K562 (cell line): ENCODE data around the gene SLC14A1. TPM values are rescaled to one million over a fixed set of nuclear protein-coding genes. Genes with fewer than 3 reads are reported as not detected.

Experiments
- ATAC-seq: fragments of 200-7000 bp; cut with Tn5 transposase; 3 replicates; pipeline ENCODE4 v1.9.1; 2020; ENCODE audit warnings: moderate library complexity
- BruUV-seq: library from RNA; stranded (reverse); fragments of 400-500 nt; replicated peaks from 2 replicates; lab custom pipeline; 2021; lab: Mats Ljungman, UMichigan
- CTCF ChIA-PET: fragments of 300-600 bp; formaldehyde crosslinking; extraction: SDS; loops from one replicate; lab custom pipeline; 2021; ENCODE audit warnings: low intra/inter-chr PET ratio; lab: Yijun Ruan, JAX
- POLR2A ChIA-PET: fragments of 300-600, 350-650 bp; sonication (Branson Sonifier 250); formaldehyde crosslinking; extraction: SDS; loops from one replicate; lab custom pipeline; 2021; ENCODE audit warnings: antibody characterized with exemption, inconsistent platforms; lab: Yijun Ruan, JAX
- DNase-seq, 4 experiments: peaks; one replicate each; pipeline versions ENCODE4 v3.0.0 to v3.0.0-alpha.2; 2011 to 2018; ENCODE audit warnings: low spot score in 3 of 4, mixed read lengths in 3 of 4; ENCODE audit errors: extremely low read depth in 1 of 4
- FAIRE-seq: peaks from 2 replicates; lab custom pipeline; 2011; peaks lifted over from hg19 to GRCh38; lab: Jason Lieb, UNC
- H2AFZ ChIP-seq: 2 replicates; pipeline ENCODE4 v1.6.0; 2011; ENCODE audit warnings: low read depth, low read length, control low read depth, inconsistent platforms
- H3K27ac ChIP-seq: fragments of 200-600 bp; 3 replicates; pipeline ENCODE4 v1.8.0; 2011; ENCODE audit warnings: low read depth, mild to moderate bottlenecking, control low read depth, inconsistent platforms, low read length, moderate library complexity, mixed read lengths; ENCODE audit errors: extremely low read depth
- H3K27me3 ChIP-seq, 2 experiments: fragments of 300-600 bp in 1 of 2; 2 replicates in 1 of 2; 3 replicates in 1 of 2; pipeline versions ENCODE4 v1.6.0 to v1.8.0; 2011; ENCODE audit warnings: inconsistent platforms in 2 of 2, low read length in 2 of 2, mild to moderate bottlenecking in 1 of 2, mixed read lengths in 1 of 2, moderate library complexity in 1 of 2; ENCODE audit not compliant: control insufficient read depth in 2 of 2, insufficient read depth in 2 of 2
- H3K36me3 ChIP-seq: fragments of 300-600 bp; 3 replicates; pipeline ENCODE4 v1.8.0; 2011; ENCODE audit warnings: mild to moderate bottlenecking, low read length, inconsistent platforms; ENCODE audit not compliant: control insufficient read depth, insufficient read depth
- H3K4me1 ChIP-seq, 2 experiments: fragments of 200-600 bp in 1 of 2; replicated peaks in 1 of 2; 2 replicates in 1 of 2; 3 replicates in 1 of 2; pipeline versions ENCODE4 v1.5.1 to v1.8.0; 2011; ENCODE audit warnings: inconsistent platforms in 2 of 2, low read length in 2 of 2, mild to moderate bottlenecking in 1 of 2, mixed read lengths in 1 of 2, moderate library complexity in 1 of 2; ENCODE audit not compliant: control insufficient read depth in 2 of 2, insufficient read depth in 2 of 2
- H3K4me2 ChIP-seq: 2 replicates; pipeline ENCODE4 v1.6.1; 2011; ENCODE audit warnings: low read length, control low read depth, inconsistent platforms, mixed read lengths; ENCODE audit not compliant: insufficient read depth
- H3K4me3 ChIP-seq: fragments of 200-600 bp; sonication (generic), shearing (Covaris generic); 2 replicates; pipeline ENCODE4 v1.5.1; 2016; ENCODE audit warnings: control low read depth, inconsistent platforms
- H3K79me2 ChIP-seq: fragments of 200-600 bp; 3 replicates; pipeline ENCODE4 v1.8.0; 2011; ENCODE audit warnings: low read length, inconsistent platforms; ENCODE audit not compliant: control insufficient read depth, insufficient read depth
- H3K9ac ChIP-seq, 2 experiments: 2 replicates each; pipeline versions ENCODE4 v1.6.0 to v1.6.1; 2011; ENCODE audit warnings: low read depth in 2 of 2, low read length in 2 of 2, control low read depth in 1 of 2, inconsistent platforms in 1 of 2, mild to moderate bottlenecking in 1 of 2, mixed read lengths in 1 of 2; ENCODE audit not compliant: insufficient read depth in 1 of 2
- H3K9me1 ChIP-seq: one replicate; pipeline ENCODE4 v1.6.0; 2011; ENCODE audit warnings: inconsistent platforms, mild to moderate bottlenecking, low read length, moderate library complexity; ENCODE audit not compliant: control insufficient read depth, insufficient read depth
- H3K9me3 ChIP-seq: replicated peaks from 2 replicates; pipeline ENCODE4 v1.5.1; 2011; ENCODE audit warnings: low read depth, low read length, inconsistent platforms; ENCODE audit not compliant: control insufficient read depth, insufficient read depth
- H4K20me1 ChIP-seq: replicated peaks from 2 replicates; pipeline ENCODE4 v1.6.1; 2011; ENCODE audit warnings: low read length, inconsistent platforms, mixed read lengths; ENCODE audit not compliant: control insufficient read depth, insufficient read depth
- CC2D1A ChIP-seq: fragments of 450-650 bp; IDR thresholded peaks from 2 replicates; pipeline ENCODE4 v1.6.1; 2017; ENCODE audit warnings: mild to moderate bottlenecking
- FOXM1 ChIP-seq, 2 experiments: fragments of 450-650 bp in 1 of 2; sonication (generic) in 1 of 2; formaldehyde crosslinking in 1 of 2; IDR thresholded peaks; 2 replicates each; pipeline versions ENCODE4 v1.6.1 to v1.9.0; 2017 to 2022; ENCODE audit warnings: low read depth in 2 of 2, mild to moderate bottlenecking in 2 of 2, missing genetic modification reagents in 1 of 2, moderate library complexity in 1 of 2
- LARP7 ChIP-seq: fragments of 450-650 bp; IDR thresholded peaks from 2 replicates; pipeline ENCODE4 v1.6.1; 2016
- MBD2 ChIP-seq: sonication (generic); IDR thresholded peaks from 2 replicates; pipeline ENCODE4 v1.6.1; 2016; ENCODE audit warnings: low read depth, borderline replicate concordance
- RBFOX2 ChIP-seq: fragments of 200-400 bp; formaldehyde crosslinking; IDR thresholded peaks from 2 replicates; pipeline ENCODE4 v1.6.1; 2017; ENCODE audit warnings: low read depth, mild to moderate bottlenecking, low read length, moderate library complexity
- ZFPM2 ChIP-seq: fragments of 250-450 bp; sonication (Bioruptor Pico); IDR thresholded peaks from 2 replicates; pipeline ENCODE4 v1.5.1; 2022; ENCODE audit warnings: mild to moderate bottlenecking
- ZNF436 ChIP-seq: fragments of 250-450, 450-650 bp; sonication (Bioruptor Pico); formaldehyde crosslinking; IDR thresholded peaks from 2 replicates; pipeline ENCODE4 v1.7.0; 2020; ENCODE audit warnings: mild to moderate bottlenecking
- whole genome bisulfite sequencing: fragments of 100-300 bp; shearing (Covaris generic); methylation state at CpG from one replicate; pipeline ENCODE4 v1.1.6; 2016; ENCODE audit warnings: low coverage, mixed read lengths; ENCODE audit not compliant: insufficient coverage; ENCODE audit errors: missing lambda C conversion rate; 5-methylcytosine and 5-hydroxymethylcytosine counted together
- in situ Hi-C: fragments of 300-500 bp; cut with MboI; formaldehyde crosslinking; loops from 4 replicates; pipeline ENCODE4 v1.15.0; 2018; ENCODE audit warnings: inconsistent platforms, mixed read lengths
- intact Hi-C: fragments of 100-400 bp; cut with micrococcal nuclease; formaldehyde crosslinking; loops from 2 replicates; pipeline ENCODE4 v1.14.2; 2022
- polyA plus RNA-seq, 8 experiments: library from polyadenylated mRNA; depleted of rRNA in 4 of 8; stranded (reverse) in 5 of 8; unstranded in 3 of 8; fragments of >200 nt; fragmentation: Nextera tagmentation in 2 of 8; fragmentation: Illumina TruSeq in 1 of 8; extraction: Ambion mirVana in 2 of 8; extraction: Trizol in 1 of 8; gene quantifications; 2 replicates each; pipeline versions ENCODE4 v1.2.1 to v1.2.3, GENCODE V29; 2011 to 2014; ENCODE audit warnings: inconsistent platforms in 1 of 8, missing spikeins in 1 of 8
- total RNA-seq, 7 experiments: library from RNA; depleted of rRNA in 6 of 7; stranded (reverse); fragments of >200 nt in 6 of 7; fragmentation: Illumina TruSeq in 2 of 7; extraction: Trizol in 2 of 7; gene quantifications; 2 replicates each; pipeline versions ENCODE4 v1.2.1 to v1.2.3, GENCODE V29; 2011 to 2021; ENCODE audit warnings: low replicate concordance in 1 of 7
- TF ChIP-seq, protein P1 (sequence below): fragments of 250-450 bp; sonication (Bioruptor Pico); IDR thresholded peaks from 2 replicates; pipeline ENCODE4 v1.5.0; 2022; ENCODE audit warnings: mild to moderate bottlenecking
- TF ChIP-seq, protein P2 (sequence below): fragments of 250-450 bp; sonication (Bioruptor Pico); IDR thresholded peaks from 2 replicates; pipeline ENCODE4 v1.8.0; 2021; ENCODE audit warnings: mild to moderate bottlenecking, moderate library complexity
- TF ChIP-seq, protein P3 (sequence below): fragments of 450-650 bp; IDR thresholded peaks from 2 replicates; pipeline ENCODE4 v1.6.1; 2018; ENCODE audit warnings: mild to moderate bottlenecking, low read depth; ENCODE audit not compliant: partially characterized antibody
- TF ChIP-seq, protein P4 (sequence below): fragments of 450-650 bp; IDR thresholded peaks from 2 replicates; pipeline ENCODE4 v1.6.1; 2017; ENCODE audit warnings: mild to moderate bottlenecking, moderate library complexity

Gene SLC14A1
- total and polyA plus RNA-seq, 9 of the 15 experiments (the other 6 are each of a cell fraction or from before 2014, with no cell fraction given) = 0.14 to 0.40 (median 0.20) TPM; not detected in 6

DNA sequence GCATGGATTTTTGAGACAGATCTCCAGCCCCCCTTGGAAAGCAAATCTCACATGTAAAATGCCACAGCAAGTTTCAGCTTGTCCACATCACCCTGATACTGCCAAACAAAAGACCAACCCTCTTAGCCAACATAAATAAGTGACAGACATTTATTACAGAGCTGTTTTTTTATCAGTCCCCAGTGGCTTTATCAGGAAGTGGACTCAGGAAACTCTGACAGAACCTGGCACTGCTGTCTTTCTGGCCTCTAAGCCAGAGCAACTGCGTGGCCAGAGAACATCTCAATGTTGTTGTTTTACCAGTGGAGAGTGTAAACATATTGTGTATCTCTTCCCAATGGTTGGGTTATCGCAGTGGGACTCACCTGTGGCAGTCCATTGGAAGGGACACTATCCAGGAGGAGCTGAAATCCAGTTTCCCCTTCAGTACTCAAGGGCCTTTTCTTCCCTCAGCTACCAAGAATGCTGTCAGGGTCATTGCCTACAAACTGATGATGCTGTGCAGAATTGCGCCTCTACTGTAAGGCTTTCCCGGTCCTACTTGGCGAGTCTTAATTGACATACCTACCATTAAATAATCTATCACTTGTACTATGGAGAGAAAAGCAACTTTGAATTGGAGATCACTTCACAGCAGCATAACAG is 22.0 kb downstream of the SLC14A1 start:
- H3K9ac ChIP-seq = no peak overlapping the region
- H2AFZ ChIP-seq = no peak overlapping the region
- H3K9me3 ChIP-seq = no peaks in the 10 kb centered on the region
- no peaks in the 10 kb centered on the region for H3K9me1 ChIP-seq
- ATAC-seq (no peak), FAIRE-seq (no peak), DNase-seq (no peak)
- no peak overlapping the region for H3K27ac ChIP-seq
- H3K27me3 ChIP-seq = peaks cover 0 to 3% of the 10 kb centered on the region in 2 experiments; a peak in 3 of 5 replicates
- no peaks in the 10 kb centered on the region for H3K79me2 ChIP-seq
- no peak overlapping the region for H3K4me2 ChIP-seq
- 2% methylated on average over 5 of the region's 5 CpGs for WGBS
- in situ Hi-C loops = no loop called here
- H3K36me3 ChIP-seq = no peaks in the 10 kb centered on the region
- H3K4me3 ChIP-seq = no peak overlapping the region
- H4K20me1 ChIP-seq = no peaks in the 10 kb centered on the region
- intact Hi-C loops = no loop called here
- ChIA-PET POLR2A (interaction anchor here (1.1 kb wide), 1 partner anchor 8 kb away, joined by 3 read pairs; no protein-coding TSS in a partner anchor), CTCF (no interaction called here)
- no peaks in the 10 kb centered on the region for H3K4me1 ChIP-seq
- no TSS peak for BruUV-seq
- TF ChIP-seq ZNF436 (CRISPR knock-in tag) (no peak), FOXM1 (IDR thresholded peaks at IDR 0.05; ENCODE audit: low read depth) (no peak), FOXM1 (CRISPR knock-in tag; IDR thresholded peaks at IDR 0.05; ENCODE audit: low read depth) (no peak), CC2D1A (no peak), LARP7 (no peak), MBD2 (no peak), RBFOX2 (no peak), ZFPM2 (CRISPR knock-in tag) (no peak)
- TF ChIP-seq, protein P1, sequence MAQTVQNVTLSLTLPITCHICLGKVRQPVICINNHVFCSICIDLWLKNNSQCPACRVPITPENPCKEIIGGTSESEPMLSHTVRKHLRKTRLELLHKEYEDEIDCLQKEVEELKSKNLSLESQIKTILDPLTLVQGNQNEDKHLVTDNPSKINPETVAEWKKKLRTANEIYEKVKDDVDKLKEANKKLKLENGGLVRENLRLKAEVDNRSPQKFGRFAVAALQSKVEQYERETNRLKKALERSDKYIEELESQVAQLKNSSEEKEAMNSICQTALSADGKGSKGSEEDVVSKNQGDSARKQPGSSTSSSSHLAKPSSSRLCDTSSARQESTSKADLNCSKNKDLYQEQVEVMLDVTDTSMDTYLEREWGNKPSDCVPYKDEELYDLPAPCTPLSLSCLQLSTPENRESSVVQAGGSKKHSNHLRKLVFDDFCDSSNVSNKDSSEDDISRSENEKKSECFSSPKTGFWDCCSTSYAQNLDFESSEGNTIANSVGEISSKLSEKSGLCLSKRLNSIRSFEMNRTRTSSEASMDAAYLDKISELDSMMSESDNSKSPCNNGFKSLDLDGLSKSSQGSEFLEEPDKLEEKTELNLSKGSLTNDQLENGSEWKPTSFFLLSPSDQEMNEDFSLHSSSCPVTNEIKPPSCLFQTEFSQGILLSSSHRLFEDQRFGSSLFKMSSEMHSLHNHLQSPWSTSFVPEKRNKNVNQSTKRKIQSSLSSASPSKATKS = no peak
- TF ChIP-seq, protein P2, sequence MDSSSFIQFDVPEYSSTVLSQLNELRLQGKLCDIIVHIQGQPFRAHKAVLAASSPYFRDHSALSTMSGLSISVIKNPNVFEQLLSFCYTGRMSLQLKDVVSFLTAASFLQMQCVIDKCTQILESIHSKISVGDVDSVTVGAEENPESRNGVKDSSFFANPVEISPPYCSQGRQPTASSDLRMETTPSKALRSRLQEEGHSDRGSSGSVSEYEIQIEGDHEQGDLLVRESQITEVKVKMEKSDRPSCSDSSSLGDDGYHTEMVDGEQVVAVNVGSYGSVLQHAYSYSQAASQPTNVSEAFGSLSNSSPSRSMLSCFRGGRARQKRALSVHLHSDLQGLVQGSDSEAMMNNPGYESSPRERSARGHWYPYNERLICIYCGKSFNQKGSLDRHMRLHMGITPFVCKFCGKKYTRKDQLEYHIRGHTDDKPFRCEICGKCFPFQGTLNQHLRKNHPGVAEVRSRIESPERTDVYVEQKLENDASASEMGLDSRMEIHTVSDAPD (CRISPR knock-in tag) = no peak
- TF ChIP-seq, protein P3, sequence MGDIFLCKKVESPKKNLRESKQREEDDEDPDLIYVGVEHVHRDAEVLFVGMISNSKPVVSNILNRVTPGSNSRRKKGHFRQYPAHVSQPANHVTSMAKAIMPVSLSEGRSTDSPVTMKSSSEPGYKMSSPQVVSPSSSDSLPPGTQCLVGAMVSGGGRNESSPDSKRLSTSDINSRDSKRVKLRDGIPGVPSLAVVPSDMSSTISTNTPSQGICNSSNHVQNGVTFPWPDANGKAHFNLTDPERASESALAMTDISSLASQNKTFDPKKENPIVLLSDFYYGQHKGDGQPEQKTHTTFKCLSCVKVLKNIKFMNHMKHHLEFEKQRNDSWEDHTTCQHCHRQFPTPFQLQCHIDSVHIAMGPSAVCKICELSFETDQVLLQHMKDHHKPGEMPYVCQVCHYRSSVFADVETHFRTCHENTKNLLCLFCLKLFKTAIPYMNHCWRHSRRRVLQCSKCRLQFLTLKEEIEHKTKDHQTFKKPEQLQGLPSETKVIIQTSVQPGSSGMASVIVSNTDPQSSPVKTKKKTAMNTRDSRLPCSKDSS = no peak
- TF ChIP-seq, protein P4, sequence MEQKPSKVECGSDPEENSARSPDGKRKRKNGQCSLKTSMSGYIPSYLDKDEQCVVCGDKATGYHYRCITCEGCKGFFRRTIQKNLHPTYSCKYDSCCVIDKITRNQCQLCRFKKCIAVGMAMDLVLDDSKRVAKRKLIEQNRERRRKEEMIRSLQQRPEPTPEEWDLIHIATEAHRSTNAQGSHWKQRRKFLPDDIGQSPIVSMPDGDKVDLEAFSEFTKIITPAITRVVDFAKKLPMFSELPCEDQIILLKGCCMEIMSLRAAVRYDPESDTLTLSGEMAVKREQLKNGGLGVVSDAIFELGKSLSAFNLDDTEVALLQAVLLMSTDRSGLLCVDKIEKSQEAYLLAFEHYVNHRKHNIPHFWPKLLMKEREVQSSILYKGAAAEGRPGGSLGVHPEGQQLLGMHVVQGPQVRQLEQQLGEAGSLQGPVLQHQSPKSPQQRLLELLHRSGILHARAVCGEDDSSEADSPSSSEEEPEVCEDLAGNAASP = no peak
